GM21367 (cell line): ENCODE results near the gene CXCL12.

ENCODE experiments used
- ATAC-seq: cut with Tn5 transposase; IDR thresholded peaks from one replicate; pipeline ENCODE4 v1.9.1; 2021; ENCODE audit not compliant: unreplicated experiment

The CXCL12 gene

DNA sequence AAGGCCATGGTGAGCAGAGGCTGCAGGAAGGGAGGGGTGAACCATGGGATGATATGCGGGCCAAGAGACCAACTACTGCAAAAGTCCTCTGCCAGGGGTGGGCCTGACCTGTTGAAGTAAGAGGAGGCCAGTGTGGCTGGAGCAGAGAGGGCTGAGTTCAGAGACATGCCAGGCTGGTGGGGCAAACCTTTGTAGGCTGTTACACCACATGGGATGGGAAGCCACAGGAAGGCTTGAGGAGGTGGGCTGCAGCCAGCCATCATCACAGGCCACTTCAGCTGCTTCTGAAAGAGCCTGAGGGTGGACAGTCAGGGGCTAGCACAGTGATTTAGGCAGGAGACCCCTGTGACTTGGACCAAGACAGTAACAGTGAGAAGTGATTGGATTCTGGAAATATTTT, 20.3 kb downstream of the CXCL12 start:
- ATAC-seq: no peak

DNA sequence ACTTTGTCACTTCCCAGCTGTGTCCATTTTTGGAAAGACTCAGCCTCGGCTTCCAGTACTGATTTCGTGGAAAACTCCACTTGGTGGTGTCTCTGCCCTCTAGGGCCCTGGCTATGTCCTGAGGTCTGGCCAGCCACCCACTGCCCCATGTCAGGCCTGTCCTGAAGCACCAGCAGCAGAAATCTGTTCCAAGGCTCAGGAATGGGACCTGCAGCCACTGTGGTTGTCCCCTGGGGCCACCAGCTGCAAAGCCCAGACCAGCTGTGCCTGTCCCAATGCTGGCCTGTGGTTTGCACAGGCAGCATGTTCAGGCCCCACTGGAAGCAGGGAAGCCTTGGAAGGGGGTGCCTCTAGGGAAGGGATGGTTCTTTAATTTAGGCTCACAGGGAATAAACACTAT, 21.2 kb downstream of the CXCL12 start:
- ATAC-seq: no peak

DNA sequence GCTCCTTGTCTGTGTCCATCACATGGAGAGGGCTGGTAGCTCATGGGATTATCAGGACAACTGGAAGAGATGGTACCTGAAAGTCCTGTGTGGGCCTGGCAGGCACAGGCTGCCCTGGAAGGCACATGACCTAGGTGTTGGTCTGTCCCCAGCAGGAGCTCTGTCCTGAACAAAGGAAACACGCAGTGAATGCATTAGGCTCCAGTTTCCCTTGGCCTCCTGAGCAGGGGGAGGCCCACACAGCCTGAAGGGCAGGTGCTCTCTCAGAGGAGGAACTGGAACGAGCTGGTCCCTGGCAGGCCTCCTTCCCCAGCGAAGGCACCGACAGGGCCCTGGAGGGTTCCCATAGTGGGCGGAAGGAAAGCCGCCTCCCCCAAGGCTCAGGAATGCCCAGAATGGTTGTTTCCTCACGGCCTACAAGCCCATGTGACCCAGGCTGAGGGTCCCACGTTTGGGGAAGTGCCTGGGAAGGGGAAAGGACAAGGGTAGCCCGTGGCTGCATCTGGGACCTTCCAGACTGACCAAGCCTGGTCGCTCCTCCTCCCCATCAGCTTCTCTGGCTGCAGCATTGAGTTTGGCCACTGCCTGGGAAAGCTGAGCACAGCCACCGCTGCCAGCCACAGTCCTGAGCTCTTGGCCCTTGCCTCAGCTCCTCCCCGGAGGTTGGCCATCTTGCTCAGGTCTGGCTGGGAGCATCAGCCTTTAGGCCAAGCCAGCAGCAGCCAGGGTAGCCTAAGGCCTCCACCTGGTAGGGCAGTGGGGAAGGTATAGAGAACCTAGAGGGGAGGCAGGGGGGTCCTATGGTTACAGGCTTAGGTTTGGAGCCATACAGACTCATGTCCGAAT, 21.8 kb downstream of the CXCL12 start:
- ATAC-seq: no peak

DNA sequence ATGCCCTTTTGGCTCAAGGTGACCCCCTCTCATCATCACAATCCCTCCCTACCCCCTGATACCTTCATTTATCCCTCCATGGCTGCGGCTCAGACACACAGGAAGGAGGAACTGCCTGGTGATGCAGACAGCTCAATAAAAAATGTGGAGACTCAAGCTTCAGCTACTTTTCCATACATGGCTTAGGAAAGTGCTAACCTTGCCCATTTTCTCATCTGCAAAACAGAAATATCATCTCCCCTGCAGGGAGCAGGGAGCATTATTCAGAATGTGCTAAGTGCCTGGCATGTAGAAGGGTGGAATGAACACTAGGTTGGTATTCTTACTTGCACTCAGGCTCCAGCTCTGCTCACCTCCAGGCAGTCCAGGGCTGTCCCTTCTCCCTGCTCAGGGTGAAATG, 23.8 kb downstream of the CXCL12 start:
- ATAC-seq: no peak

DNA sequence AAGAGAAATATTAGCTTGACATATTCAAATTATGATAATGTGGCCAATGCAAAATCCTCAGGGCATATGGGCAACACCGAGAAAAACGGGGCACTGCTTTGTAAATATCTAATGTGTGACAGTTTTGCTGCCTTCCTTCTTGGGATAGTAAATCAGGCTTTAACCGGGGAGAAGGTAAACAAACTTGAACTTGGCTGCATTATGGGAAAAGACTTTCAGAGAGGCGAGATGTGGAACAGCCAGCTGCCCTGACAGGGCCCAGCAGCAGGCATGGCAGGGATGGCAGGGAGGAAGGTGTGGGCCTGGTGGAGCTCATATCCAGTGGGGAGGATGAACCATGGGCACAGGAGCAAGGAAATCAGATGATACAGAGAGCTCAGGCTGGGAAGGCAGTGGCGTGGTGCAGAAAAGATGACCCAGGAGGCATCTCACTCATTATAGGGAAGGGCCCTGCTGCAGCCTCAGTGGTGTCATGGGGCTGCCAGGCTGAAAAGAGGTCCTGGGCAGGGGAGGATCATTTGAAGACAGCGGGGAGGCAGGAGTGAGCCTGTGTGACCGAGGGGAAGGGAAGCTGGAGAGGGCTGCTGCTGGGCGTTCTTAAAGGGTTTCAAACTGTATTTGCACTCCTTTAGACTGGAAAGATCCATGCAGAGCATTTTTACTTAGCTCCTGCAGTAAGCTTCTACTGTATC, 26.7 kb downstream of the CXCL12 start:
- no peak for ATAC-seq

GRCh38 chr10:44357023-44357540, 27.8 kb downstream of the CXCL12 start:
- ATAC-seq: no peak

GRCh38 chr10:44356139-44357022, 28.5 kb downstream of the CXCL12 start:
- no peak for ATAC-seq

- ATAC-seq: no peak
Observed at GRCh38 chr10:44355630-44356029, 29.3 kb downstream of the CXCL12 start.

DNA sequence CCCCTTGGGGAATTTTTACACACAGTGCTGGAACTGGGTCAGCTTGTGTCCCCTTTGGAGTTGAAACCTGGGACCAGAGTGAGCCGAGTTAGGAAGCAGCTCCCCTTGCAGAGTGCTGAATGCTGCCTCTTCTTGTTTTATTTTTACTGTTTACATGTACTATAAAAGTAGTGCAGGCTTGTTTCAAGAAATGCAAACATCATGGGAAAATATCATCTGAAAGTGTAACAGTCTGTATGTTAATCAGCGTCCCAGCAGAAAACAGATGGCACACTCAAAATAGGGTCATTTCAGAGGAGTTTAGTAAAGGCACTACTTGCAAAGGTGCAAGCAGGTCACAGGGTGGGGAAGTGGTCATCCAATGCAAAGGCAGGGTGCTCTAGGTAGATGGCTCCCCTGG, 30.1 kb downstream of the CXCL12 start:
- no peak for ATAC-seq

GRCh38 chr10:44353721-44354120, 31.2 kb downstream of the CXCL12 start:
- no peak for ATAC-seq

DNA sequence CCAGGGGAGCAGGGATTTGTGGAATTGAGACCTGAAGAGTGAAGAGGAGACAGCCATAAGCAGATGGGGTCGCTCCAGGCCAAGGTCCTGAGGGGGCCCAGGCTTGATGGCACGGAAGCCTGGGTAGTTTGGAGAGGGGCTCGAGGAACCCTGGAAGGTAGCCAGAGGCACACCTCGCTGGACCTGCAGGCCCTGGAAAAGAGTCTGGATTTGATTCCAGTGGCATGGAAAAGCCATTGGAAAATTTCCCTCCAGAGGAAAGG, 31.8 kb downstream of the CXCL12 start:
- ATAC-seq: no peak

DNA sequence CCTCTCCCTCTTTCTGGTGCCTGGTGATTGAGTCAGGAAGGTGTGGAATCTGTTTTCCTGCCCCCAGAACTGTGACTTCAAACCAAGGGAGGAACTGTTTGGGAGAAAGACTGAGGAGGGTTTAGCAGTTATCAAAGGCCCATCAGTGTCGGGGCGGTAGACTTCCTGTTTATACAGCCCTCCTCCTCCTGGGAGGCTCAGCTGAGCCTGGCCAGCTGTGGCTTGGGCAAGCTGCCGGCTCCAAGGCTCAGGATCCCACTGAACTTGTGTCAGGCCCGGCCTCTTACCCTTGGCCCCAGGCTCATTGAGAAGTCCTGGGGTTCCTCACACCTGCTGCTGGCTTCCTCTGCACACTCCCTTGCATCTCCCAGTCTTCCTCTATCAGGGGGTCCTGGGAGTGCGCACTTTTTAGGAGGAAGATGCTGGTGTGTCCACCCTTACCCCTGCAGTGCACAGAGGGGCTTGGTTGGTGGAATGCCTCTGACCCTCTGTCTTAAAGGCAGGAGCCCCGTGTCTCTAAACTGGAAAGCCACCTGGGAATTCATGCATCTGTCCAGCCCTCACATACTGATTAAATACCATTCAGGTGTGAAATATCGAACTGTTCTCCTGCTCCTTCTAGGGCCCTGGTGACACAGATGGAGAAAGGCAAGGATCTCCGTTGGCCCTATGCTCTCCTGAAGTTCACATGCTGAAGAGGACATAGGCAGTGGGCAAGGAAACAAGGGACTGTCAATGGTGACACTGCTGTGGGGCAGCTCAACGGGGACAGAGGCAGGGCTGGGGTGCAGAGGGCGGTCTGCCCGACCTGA, 32.4 kb downstream of the CXCL12 start:
- no peak for ATAC-seq

- no peak for ATAC-seq
Observed at GRCh38 chr10:44348496-44348895, 36.4 kb downstream of the CXCL12 start.

GRCh38 chr10:44347609-44348400, 37.1 kb downstream of the CXCL12 start:
- no peak for ATAC-seq

DNA sequence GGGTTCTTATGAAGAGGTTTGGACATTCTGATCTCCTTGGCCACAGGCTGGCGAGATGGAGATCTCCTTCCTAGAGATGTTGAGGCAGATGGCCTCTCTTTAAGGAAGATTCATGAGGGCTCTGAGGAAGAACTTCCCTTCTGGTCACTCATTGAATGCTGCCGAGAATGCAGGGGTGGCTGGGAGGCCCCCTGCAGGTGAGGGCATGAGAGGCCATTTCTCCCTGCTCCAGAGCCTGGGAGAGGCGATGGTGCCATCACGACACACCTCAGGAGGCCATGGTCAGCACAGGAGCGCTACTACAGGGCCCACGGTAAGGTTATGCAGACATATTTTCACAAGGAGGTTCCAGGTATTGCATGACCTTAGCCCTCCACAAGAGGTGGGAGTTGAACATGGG, 40.2 kb downstream of the CXCL12 start:
- ATAC-seq: no peak

DNA sequence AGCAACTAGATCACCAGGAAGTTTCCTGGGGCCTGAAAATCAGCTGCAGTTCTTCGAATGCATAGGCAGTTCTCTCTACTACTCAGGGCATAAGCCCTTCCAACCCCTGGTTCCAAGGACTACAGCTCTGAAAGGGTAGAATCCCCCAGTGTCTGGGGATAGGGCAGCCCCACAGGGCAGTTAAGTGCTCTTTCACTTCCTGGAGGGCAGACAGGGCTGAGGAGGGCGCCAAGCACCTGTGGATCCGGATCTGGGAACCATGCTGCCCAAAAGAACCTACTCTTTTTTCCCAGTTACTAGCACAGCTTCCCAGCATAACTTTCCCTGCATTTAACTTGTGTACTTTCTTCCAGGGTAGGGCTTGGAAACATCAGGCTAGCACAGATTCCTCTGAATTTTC, 41.1 kb downstream of the CXCL12 start:
- no peak for ATAC-seq

DNA sequence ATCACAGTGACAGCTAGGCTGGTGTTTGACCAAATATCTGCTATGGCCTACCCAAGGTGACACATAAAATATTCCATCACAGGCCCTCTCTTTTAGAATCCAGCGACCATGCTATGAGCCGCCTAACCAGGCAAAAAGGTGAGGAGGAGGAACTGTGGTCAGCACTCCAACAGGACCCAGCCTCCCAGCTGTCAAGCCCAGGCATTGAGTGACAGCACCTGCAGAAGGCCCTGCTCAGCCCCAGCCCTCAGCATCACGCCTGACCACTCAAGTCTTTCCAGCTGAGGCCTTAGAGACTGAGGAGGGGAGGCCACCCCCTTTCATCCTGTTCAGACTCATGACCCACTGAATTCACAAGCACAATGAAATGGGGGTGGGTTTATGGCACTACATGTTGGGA, 43.0 kb downstream of the CXCL12 start:
- ATAC-seq: no peak

DNA sequence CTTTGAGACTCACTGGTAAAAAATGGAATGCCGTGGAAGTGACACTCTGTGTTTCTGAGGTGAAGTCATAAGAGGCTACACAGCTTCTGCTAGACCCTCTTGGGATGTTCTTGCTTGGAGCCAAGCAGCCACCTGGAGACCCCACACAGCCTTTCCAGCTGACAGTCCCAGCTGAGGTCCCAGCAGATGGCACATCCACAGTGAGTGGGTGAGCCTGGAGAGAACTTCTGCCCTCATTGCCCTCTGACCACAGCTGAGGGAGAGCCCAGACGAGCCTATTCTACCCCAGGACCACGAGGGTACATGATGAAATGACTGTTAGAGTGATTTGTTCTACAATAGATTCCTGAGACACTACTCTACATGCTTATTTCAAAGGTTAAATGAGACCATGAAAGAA, 44.3 kb downstream of the CXCL12 start:
- ATAC-seq: no peak

DNA sequence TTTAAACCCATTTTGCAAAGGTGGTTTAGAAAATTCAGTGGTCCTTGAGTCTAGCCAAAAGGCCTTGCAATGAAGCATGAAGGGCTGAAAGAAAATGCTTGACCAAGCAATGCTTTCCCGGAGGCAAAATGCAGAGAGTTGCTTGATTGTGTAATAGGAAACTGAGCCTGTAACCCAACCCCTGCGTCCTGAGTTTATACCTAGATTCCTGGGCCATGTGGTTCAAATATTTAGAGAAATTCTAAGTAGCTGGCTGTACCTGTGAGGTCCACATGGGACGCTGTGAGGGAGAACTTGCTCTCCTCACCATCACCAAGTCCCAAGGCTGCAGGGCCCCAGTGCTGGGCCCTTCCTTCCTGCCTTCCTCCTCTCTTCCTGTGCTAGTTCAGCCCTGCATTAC, 45.7 kb downstream of the CXCL12 start:
- no peak for ATAC-seq

DNA sequence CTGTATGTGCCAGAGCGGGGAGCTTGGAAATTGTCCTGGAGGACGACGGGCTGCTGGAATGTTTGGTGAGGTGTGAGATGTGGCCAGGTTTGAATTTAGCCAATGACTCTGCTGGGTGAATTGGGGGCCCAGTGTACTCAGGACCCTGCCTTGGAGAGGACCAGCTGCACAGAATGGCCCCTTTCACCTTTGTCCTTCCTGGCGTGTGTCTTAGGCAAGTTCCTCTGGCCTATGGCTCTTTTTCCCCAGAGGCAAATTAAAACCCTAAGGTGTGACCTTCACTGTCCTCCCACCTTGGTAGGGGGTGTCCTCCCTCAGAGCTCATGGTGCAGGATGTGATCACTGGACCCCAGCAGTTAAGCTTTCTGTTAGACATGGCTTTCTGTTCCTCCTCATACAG, 47.8 kb downstream of the CXCL12 start:
- ATAC-seq: no peak
